HepG2 (cell line): ENCODE results near the gene SYCE3. TPM values are rescaled to one million over a fixed set of nuclear protein-coding genes. Genes with fewer than 3 reads are reported as not detected.
A peak's percentile ranks its signal among the peaks of the same experiment; 100 is the strongest.

Source experiments
- BCL6 ChIP-seq: IDR thresholded peaks from 2 replicates; pipeline ENCODE4 v1.6.1; 2016; ENCODE audit warnings: missing genetic modification reagents, missing compliant biosample characterization
- CEBPG ChIP-seq: IDR thresholded peaks from 2 replicates; pipeline ENCODE4 v1.6.1; 2016
- CENPT ChIP-seq: sonication (generic); formaldehyde crosslinking; IDR thresholded peaks from 2 replicates; pipeline ENCODE4 v1.8.0; 2022; ENCODE audit warnings: low read depth, mild to moderate bottlenecking, moderate library complexity, missing genetic modification reagents
- ELF1 ChIP-seq: sonication (generic); formaldehyde crosslinking; IDR thresholded peaks from 2 replicates; pipeline ENCODE4 v1.4.0; 2020; ENCODE audit warnings: missing genetic modification reagents
- ELF3 ChIP-seq: IDR thresholded peaks from 2 replicates; pipeline ENCODE4 v1.6.1; 2016; ENCODE audit warnings: missing genetic modification reagents, missing compliant biosample characterization
- ETS1 ChIP-seq: sonication (generic); formaldehyde crosslinking; IDR thresholded peaks from 2 replicates; pipeline ENCODE4 v1.4.0; 2020; ENCODE audit warnings: missing genetic modification reagents
- JUN ChIP-seq: sonication (generic); formaldehyde crosslinking; IDR thresholded peaks from 2 replicates; pipeline ENCODE4 v1.4.0; 2020; ENCODE audit warnings: mild to moderate bottlenecking, missing genetic modification reagents
- MYPOP ChIP-seq: sonication (generic); formaldehyde crosslinking; IDR thresholded peaks from 2 replicates; pipeline ENCODE4 v1.8.1; 2023; ENCODE audit warnings: mild to moderate bottlenecking, moderate library complexity, missing genetic modification reagents
- NCOA2 ChIP-seq: sonication (generic); formaldehyde crosslinking; IDR thresholded peaks from 2 replicates; pipeline ENCODE4 v1.8.0; 2022; ENCODE audit warnings: inconsistent platforms
- NFKB2 ChIP-seq: sonication (generic); formaldehyde crosslinking; IDR thresholded peaks from 2 replicates; pipeline ENCODE4 v1.4.0; 2020; ENCODE audit warnings: missing genetic modification reagents, borderline replicate concordance
- PAWR ChIP-seq: sonication (generic); formaldehyde crosslinking; IDR thresholded peaks from 2 replicates; pipeline ENCODE4 v1.4.0; 2020; ENCODE audit warnings: missing genetic modification reagents, mild to moderate bottlenecking, borderline replicate concordance
- PAX8 ChIP-seq: sonication (generic); formaldehyde crosslinking; IDR thresholded peaks from 2 replicates; pipeline ENCODE4 v1.8.0; 2022; ENCODE audit warnings: mild to moderate bottlenecking, missing genetic modification reagents, borderline replicate concordance
- RFX3 ChIP-seq: IDR thresholded peaks from 2 replicates; pipeline ENCODE4 v1.6.1; 2016; ENCODE audit warnings: missing biosample characterization, missing genetic modification reagents
- TARDBP ChIP-seq: sonication (generic); formaldehyde crosslinking; IDR thresholded peaks from 2 replicates; pipeline ENCODE4 v1.8.0; 2022; ENCODE audit warnings: mild to moderate bottlenecking, missing genetic modification reagents
- TBX3 ChIP-seq: fragments of 450-650 bp; IDR thresholded peaks from 2 replicates; pipeline ENCODE4 v1.6.1; 2017; ENCODE audit warnings: antibody characterized with exemption, mild to moderate bottlenecking, inconsistent platforms, borderline replicate concordance
- YEATS2 ChIP-seq: sonication (generic); formaldehyde crosslinking; IDR thresholded peaks from 2 replicates; pipeline ENCODE4 v1.4.0; 2020; ENCODE audit warnings: missing genetic modification reagents, borderline replicate concordance
- ZBTB3 ChIP-seq: sonication (generic); formaldehyde crosslinking; IDR thresholded peaks from 2 replicates; pipeline ENCODE4 v1.4.0; 2020; ENCODE audit warnings: low read depth, mild to moderate bottlenecking, moderate library complexity, missing genetic modification reagents, borderline replicate concordance
- ZNF253 ChIP-seq: sonication (generic); formaldehyde crosslinking; IDR thresholded peaks from 2 replicates; pipeline ENCODE4 v1.8.0; 2022; ENCODE audit warnings: mild to moderate bottlenecking, missing genetic modification reagents, borderline replicate concordance
- ZNF382 ChIP-seq: sonication (generic); formaldehyde crosslinking; IDR thresholded peaks from 2 replicates; pipeline ENCODE4 v1.5.0; 2020; ENCODE audit warnings: missing genetic modification reagents, mild to moderate bottlenecking, borderline replicate concordance
- ZNF383 ChIP-seq: sonication (generic); formaldehyde crosslinking; IDR thresholded peaks from 2 replicates; pipeline ENCODE4 v1.4.0; 2020; ENCODE audit warnings: missing genetic modification reagents, mild to moderate bottlenecking, borderline replicate concordance
- ZNF614 ChIP-seq: IDR thresholded peaks from 2 replicates; pipeline ENCODE4 v1.6.1; 2018; ENCODE audit warnings: missing biosample characterization, missing genetic modification reagents, inconsistent platforms, borderline replicate concordance
- ZUFSP ChIP-seq: sonication (generic); formaldehyde crosslinking; IDR thresholded peaks from 2 replicates; pipeline ENCODE4 v1.9.0; 2021; ENCODE audit warnings: missing genetic modification reagents, mild to moderate bottlenecking, borderline replicate concordance
- polyA plus RNA-seq, 8 experiments: library from polyadenylated mRNA; depleted of rRNA in 3 of 8; stranded (reverse) in 7 of 8; unstranded in 1 of 8; fragments of >200 nt; fragmentation: Illumina TruSeq in 4 of 8; extraction: Trizol in 4 of 8; gene quantifications; 2 replicates each; pipeline versions ENCODE4 v1.2.1 to v1.2.3, GENCODE V29; 2011 to 2016; ENCODE audit warnings: low read depth in 4 of 8, missing spikeins in 1 of 8, mixed read lengths in 1 of 8; ENCODE audit not compliant: insufficient read depth in 1 of 8
- total RNA-seq, 5 experiments: library from RNA; depleted of rRNA; stranded (reverse); fragments of >200 nt; fragmentation: Illumina TruSeq; extraction: Trizol; gene quantifications; 2 replicates each; pipeline ENCODE4 v1.2.3, GENCODE V29; 2016; ENCODE audit warnings: low read depth in 1 of 5
- TF ChIP-seq, protein P1 (sequence below): sonication (generic); formaldehyde crosslinking; IDR thresholded peaks from 2 replicates; pipeline ENCODE4 v1.4.0; 2020; ENCODE audit warnings: mild to moderate bottlenecking, missing genetic modification reagents
- TF ChIP-seq, protein P2 (sequence below), 2 experiments: sonication (generic) in 1 of 2; formaldehyde crosslinking in 1 of 2; IDR thresholded peaks; 2 replicates each; pipeline versions ENCODE4 v1.5.1 to v1.6.1; 2011 to 2020; ENCODE audit warnings: borderline replicate concordance in 1 of 2, low read depth in 1 of 2, low read length in 1 of 2, mild to moderate bottlenecking in 1 of 2, missing genetic modification reagents in 1 of 2, moderate library complexity in 1 of 2

Gene SYCE3
- total and polyA plus RNA-seq, 2 of the 13 experiments (the other 11 are each of a cell fraction or from before 2014, with no cell fraction given): not detected

GRCh38 chr22:50529897-50530579 lies 32.7 kb downstream of the SYCE3 start, which contains the start of gene TYMP (continued):
- TF ChIP-seq ZBTB3 (CRISPR knock-in tag) (no peak), ELF1 (peak; percentile 50), PAX8 (CRISPR knock-in tag) (no peak), ZNF382 (CRISPR knock-in tag) (no peak), ZNF614 (CRISPR knock-in tag) (no peak), BCL6 (CRISPR knock-in tag) (peak; percentile 69; the same call in 1 of the 2 replicates), ELF3 (CRISPR knock-in tag) (no peak; the same call in 1 of the 2 replicates), NFKB2 (no peak), NCOA2 (CRISPR knock-in tag) (no peak), TBX3 (no peak), CEBPG (CRISPR knock-in tag) (peak; percentile 43; the same call in 1 of the 2 replicates), TARDBP (CRISPR knock-in tag) (peak; percentile 15; the same call in 1 of the 2 replicates), ZNF253 (CRISPR knock-in tag) (no peak; the same call in 1 of the 2 replicates), MYPOP (CRISPR knock-in tag) (peak; percentile 88), ZUFSP (CRISPR knock-in tag) (no peak), ZNF383 (CRISPR knock-in tag) (no peak), YEATS2 (CRISPR knock-in tag) (no peak), PAWR (CRISPR knock-in tag) (no peak), ETS1 (CRISPR knock-in tag) (no peak; the same call in 1 of the 2 replicates), RFX3 (no peak), CENPT (CRISPR knock-in tag) (peak; percentile 55), JUN (CRISPR knock-in tag) (peak; percentile 11; the same call in 1 of the 2 replicates)
- TF ChIP-seq, protein P1, sequence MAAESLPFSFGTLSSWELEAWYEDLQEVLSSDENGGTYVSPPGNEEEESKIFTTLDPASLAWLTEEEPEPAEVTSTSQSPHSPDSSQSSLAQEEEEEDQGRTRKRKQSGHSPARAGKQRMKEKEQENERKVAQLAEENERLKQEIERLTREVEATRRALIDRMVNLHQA (CRISPR knock-in tag): no peak
- TF ChIP-seq, protein P2, sequence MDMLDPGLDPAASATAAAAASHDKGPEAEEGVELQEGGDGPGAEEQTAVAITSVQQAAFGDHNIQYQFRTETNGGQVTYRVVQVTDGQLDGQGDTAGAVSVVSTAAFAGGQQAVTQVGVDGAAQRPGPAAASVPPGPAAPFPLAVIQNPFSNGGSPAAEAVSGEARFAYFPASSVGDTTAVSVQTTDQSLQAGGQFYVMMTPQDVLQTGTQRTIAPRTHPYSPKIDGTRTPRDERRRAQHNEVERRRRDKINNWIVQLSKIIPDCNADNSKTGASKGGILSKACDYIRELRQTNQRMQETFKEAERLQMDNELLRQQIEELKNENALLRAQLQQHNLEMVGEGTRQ (IDR thresholded peaks at IDR 0.05; ENCODE audit: low read depth, low read length): no peak
- TF ChIP-seq, protein P2 (CRISPR knock-in tag; IDR thresholded peaks at IDR 0.05; ENCODE audit: borderline replicate concordance): no peak
